Hindlimb muscle (tissue), 1 donor: Measurements from ENCODE around the gene PAQR5. TPM values are rescaled to one million over a fixed set of nuclear protein-coding genes. Genes with fewer than 3 reads are reported as not detected.
"Not testable (repeated sequence)": the region's sequence is repeated elsewhere in the genome, so short reads cannot be mapped to it uniquely, and the experiment has no call there.

ENCODE experiments used
- DNase-seq: peaks from one replicate; pipeline ENCODE4 v3.0.0-alpha.2; 2013
- polyA plus RNA-seq: library from polyadenylated mRNA; unstranded; fragments of 120-200 nt; gene quantifications from one replicate; pipeline ENCODE4 v1.2.1, GENCODE V29; 2013; ENCODE audit not compliant: insufficient read length

Gene PAQR5
- polyA plus RNA-seq, 1 donor, result 0.72 TPM

DNA sequence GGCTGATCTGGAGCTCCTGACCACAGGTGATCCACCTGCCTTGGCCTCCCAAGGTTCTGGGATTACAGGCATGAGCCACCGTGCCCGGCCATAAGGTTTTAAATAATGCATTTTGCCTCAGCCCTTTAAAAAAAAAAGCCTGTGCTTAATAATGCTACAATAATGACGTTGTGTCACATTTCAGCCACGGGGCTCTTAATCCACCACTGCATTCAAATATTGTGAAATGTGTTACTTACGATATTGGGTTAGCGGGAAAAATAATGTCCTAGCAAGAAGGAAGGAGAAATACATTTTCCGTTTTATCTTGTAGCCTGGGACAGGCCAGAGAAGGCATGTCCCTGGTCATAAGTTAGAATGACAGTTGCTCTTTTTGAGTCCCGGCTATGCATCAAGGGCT is 17.6 kb downstream of the PAQR5 start:
- DNase-seq, result no peak

DNA sequence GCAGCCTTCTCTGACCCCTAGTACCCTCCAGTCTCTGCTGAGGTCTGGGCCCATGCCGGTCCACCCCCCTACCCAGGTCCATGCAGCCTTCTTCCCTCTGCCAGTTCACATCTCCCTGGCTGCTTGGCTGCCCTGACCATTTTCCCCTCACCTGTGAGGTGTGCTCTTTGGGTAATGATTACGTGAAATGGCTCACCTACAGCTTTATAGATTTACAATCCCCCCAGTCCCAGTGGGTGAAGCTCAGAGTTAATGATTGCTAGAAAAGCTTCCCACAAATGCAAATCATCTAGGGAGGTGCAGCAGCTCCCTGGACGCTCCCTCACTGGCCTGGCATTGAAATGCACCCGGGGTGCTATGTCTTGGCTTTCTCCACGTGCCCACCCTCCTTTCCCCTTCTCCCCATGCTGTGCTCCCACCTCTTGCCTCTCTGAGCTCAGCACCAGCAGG is 18.7 kb downstream of the PAQR5 start:
- DNase-seq, result no peak

DNA sequence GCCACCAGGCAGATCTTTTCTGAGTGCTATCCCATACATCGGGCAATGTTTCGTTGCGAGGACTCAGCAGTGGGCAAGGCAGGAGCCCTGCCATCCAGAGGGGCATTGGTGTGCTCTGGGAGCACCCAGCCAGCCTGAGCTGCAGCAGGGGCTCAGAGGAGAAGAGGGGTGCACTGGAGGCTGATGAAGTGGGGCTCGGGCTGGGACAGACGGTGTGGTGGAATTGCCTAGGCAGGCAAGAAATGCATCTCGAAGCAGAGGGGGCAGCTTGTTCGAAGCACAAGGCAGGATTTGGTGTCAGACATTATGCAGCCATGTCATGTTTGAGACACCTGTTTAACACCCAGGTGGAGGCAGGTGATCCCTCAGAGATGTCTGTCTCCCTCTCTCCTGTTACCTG is 19.3 kb downstream of the PAQR5 start:
- no peak for DNase-seq

DNA sequence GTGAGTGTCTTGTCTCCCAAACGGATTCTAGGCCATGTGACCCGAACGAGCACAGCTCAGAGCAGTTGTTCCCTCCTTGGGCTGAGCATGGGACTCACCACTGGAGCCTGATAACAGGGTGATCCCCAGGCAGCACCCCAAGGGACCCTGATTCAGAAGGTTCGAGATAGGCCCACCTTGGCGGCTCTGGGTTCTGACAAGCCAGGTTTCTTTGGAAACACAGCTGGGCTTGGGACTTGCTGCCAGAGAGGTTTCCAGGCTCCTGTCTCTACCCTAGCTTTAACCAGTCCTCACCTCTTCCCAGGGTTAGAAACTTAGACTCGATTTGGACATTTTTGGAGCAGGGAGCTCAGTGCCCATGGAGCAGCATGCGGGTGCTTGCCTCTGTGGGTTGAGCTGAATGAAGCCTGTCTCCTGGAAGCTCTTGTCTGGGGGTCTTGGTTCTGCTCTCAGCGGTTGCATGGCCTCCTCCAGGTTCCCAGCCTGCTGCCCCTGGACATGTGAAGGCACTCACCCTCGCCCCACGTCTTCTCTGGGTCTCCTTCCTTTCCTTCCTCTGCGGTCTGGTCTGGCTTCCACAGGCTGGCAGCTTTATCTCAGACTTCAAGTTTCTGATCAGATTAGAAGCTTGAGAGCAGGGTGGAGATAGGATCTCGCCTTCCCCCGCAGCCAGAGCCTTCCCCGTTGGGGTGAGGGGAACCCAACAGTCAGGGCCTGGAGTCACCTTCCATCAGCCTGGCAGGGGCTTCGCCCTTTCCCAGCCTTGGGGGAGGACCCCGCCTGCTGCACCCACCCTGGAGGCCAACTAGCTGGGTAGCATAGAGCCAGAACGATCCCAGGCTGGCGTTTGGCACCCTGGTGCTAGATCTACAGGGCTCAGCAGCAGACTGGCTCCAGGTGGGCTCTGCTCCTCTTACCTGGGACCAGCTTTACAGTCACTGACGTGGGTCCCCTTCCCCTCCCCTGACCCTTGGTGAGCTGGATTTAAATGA is 21.0 kb downstream of the PAQR5 start:
- no peak for DNase-seq

DNA sequence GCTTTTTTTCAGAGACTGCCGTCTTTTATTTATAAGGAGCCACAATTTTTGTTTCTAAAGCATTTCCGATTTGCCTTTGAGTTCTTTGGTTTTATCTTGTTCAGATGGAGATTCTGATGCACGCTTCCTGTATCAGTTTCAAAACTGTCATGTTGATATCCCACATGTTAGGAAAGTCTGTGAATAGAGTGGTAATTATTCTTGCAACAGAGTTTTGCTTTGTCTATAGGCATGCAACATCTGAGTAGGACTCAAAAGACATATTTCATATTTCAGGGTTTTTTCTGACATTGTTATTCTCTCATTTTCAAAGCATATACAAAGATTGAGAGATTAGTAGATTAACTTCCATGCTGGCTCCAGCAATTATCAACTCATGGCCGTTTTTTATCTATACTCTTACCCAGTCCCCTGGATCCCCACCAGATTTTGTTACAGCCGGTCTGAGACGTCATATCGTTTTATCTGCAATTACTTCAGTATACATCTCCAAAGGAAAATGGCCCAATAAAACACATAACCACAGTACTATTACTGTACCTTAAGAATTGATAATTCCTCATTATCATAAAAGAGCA is 22.4 kb downstream of the PAQR5 start:
- no peak for DNase-seq

DNA sequence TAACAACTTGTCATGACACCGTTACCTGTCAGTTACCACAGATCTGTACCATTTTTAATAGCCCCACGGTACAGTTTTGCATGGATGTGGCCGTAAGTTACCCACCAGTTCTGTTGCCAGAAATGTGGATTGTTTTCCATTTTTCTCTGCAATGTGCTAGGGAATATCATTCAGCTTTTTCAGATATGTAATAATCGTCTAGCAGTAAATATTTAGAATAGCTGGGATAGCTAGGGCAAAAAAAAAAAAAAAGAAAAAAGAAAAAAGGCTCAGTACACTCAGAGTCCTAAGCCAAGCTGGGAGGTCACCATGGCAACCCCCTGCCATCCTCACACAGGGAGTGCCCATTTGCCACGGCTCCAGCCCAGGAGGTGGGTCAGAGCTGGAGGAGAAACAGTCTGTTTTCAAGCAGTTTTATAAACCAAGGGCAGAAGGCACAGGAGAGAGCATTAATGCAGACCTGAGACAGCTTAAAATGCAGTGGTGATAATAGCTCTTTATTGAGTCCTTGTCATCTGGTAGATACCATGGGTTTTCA is 25.2 kb downstream of the PAQR5 start:
- no peak for DNase-seq

DNA sequence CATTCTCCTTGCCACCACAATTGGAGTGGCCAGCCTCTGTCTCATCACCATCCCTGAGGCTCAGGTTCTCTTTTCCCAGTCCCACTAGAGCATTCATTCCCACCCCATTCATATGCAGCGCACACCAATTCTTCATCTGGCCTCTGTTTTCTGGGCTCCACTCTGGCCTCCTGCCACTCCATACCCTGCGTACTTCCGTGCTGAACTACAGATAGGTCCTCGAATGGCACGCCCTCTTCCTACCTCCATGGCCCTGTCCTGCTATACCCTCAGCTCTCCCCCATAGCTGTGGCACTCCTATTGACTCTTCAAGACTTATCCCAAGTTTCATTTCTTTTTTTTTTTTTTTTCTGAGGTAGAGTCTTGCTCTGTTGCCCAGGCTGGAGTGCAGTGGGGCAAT is 25.9 kb downstream of the PAQR5 start:
- no peak for DNase-seq

DNA sequence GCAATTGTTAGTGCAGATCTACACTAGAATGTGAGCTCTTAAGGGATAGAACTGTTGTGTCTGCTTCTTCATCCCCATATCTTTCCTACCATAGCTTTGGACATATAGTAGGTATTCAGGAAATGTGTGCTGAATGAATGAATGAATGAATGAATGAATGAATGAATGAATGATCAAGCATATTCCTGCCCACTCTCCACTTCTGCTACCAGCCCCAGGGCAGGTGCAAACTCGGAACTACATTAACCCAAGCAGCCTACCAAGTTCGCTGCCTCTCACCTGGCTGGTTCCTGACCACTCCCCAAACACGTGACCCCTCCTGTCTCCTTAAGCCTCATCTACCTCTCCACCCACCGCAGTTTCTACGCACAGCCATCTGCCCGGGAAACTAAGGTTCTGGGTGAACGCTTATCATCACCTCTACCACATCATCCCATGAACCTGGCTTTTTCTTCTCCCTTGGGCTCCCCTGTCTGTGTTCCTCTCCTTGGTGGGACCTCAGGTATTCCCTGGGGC is 26.8 kb downstream of the PAQR5 start:
- DNase-seq, result no peak

DNA sequence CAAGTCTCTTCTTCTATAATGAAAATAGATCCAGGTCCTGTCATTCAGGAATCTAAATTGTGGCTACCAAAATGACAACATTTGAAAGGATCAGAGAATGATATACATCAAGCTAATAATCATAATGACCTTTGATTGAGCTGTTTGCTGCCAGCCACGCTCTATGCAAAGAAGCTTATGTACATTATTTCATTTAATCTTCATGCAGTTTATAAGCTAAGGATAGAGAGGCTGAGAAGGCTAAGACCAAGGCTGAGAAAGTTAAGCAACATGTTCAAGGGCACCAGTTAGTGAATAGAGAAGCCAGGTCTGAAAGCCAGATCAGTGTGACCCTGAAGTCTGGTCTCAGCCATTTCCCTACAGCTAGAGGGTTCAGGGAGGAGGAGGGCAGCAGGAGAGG is 29.4 kb downstream of the PAQR5 start:
- no peak for DNase-seq

DNA sequence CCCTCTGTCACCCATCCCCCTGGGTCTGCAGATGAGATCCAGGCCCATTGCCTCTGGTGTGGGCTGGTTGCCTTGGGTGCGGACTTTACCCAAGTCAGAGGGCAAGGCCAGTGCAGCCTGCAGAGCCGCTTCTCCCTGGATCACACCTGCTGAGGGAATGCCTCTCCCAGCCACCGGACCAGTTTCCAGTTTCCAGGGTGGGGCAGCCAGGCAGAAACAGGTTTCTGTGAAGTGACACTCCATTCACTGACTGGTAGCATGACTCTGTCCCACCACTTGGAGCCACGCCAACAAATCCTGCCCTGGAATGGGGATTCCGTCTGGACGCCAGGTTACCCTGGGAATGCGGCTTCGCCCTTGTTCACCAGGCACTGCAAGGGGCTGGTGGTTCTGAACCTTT is 30.0 kb downstream of the PAQR5 start:
- no peak for DNase-seq

DNA sequence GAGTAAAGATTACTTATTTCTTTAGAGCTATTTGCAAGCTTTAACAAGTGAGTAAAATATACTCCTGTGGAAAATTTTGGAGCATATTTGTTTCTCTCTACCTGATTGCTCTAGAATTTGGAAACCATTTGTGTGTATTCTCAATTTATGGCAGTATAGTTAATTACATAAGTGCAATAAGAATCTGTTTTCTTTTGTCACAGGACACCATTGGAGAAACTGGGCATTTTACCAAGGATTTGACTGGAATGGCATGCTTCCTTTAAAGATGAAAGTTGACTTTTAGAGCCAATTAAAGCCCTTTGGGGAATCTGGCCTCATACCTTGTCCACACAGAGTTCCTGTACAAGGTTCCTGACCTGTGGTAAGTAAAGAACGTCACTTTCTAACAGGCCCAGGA is 38.4 kb downstream of the PAQR5 start:
- DNase-seq, result no peak

DNA sequence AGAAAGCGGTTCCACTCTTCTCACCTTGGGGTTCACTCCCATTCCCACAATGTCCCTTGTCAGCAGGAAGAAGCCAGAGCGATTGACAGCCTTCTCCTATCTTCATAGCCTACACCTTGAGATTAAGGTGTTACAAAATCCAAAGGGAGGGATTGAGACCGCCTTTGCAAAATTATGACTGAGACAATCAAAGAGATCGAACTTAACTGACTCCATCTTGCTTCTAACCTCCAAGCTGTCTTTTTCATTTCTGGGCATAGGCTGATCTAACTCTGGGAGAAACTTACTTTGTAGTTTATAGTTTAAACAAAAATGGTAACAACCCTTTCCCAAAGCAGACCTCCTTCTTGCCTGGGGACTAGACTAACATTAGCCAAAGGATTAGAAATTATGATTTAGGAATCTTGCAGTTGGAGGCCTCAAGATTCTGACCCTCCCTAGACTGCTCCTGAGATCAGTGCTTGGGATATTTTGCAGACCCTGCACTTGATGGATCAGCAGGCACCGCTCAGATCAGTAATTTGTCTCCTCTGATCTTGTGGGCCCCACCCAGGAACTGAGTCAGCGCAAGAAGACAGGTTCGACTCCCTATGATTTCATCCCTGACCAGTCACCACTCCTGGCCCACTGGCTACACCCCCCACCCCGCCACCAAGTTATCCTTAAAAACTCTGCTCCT is 40.0 kb downstream of the PAQR5 start:
- no peak for DNase-seq

DNA sequence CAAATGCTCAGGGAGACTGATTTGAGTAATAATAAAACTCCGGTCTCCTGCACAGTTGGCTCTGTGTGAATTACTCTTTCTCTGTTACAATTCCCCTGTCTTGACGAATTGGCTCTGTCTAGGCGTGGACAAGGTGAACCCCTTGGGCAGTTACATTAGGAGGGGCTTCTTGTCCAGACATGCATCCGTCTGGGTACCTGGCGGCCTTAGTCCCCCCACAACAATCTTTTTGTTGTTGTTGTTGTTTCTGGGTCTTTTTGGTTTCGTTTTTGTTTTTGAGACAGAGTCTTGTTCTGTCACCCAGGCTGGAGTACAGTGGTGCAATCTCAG is 40.5 kb downstream of the PAQR5 start:
- DNase-seq, result not testable (repeated sequence)

DNA sequence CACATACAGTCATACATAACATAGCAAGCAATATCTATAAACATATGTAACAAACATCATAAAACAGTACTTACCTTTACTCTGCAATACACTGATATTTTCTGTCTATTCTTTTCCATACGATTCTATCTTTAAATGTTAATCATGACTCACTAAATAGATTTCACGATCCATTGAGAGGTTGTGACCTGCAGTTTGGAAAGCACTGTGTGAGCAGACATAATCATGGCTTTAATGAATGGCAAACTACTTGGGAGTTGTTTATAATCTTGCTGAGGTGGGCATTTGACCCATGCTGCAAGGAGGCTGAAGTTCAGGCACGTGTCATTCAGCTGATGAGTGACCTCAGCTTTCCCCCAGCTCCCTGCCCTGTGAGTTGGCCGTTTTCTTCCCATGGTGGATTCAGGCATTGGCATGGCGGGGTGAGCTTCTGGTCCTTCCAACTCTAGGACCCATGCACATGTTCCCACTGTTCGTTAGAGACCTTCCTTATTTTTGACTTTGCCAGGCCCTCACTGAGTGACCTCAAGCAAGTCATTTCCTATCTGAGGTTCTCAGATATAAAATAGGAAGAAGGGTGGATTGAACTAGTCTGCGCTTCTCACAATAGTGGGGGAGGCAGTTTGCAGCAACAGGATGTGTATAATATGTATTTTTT is 41.7 kb downstream of the PAQR5 start:
- no peak for DNase-seq

DNA sequence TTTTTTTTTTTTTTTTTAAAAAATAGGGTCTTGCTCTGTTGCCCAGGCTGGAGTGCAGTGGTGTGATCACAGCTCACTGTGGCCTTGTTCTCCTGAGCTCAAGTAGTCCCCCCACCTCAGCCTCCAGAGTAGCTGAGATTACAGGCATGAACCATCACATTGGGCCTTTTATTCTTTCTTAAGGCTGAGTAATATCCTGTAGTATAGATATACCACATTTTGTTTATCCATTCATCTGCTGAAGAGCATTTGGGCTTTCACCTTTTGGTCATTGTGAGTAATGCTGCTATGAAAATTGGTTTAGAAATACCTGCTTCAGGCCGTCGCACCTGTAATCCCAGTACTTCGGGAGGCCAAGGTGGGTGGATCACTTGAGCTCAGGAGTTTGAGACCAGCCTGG is 42.6 kb downstream of the PAQR5 start:
- no peak for DNase-seq

DNA sequence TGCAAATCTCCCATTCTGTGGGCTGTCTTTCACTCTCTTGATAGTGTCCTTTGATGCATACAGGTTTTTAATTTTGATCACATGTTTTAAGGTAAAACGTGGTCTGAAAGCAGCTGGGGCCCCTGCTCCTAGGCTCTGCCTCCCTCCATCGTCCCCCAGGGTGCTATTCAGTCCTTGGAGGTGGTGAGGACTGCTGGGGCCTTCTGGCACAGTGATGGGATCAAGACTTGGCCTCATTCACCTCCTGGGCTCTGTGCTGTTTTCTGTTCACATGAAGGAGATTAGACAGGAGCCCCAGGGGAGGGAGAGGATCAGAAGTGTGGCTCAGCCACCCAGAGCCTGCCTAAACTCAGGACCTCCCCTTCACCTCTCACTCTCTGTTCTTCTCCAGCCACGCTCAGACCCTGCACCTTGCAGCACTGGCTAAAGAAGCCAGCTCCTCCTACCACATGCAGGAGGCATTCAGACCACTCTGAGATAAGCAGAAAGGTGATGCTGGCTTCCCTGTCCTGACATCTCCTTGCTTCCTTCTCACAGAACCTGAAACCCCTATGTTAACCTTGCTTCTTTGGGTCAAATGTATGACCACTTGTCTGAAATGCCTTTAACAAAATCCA is 43.9 kb downstream of the PAQR5 start:
- DNase-seq, result no peak

DNA sequence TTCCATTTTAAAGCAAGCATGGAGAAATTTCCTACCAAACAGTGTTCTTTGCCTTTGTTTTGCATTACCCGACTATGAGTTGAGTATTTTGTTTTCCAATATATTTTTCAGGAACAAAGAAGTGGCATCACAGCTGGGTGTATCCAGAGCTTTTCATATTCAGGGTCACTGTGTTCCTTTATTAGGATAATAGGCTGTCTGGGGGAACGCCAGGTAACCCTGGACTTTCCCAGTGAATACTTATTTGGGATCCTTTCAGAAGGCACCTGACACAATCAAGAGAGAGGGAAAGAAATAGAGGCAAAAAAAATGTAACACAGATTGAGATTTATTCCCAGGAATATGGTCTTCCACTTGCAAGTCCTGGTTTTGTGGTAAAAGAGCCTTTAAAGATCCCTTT is 44.4 kb downstream of the PAQR5 start:
- no peak for DNase-seq

DNA sequence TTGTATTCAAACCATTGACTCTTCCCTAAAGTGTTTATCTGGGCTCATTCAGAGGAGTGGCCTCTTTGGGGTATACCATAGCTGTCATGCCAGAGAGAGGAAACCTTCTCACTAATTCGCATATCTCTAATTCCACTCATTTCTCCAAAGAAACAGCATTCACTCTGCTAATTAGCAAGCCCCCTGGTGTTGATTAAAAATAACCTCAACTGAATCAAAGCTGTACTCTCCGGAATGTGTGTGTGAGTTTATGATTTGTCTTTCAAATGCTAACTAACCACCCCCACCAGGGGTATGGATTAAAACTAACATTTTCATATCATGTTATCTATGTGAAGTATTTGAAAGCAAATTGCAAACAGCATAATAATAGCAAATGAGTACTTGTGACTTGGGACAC is 45.5 kb downstream of the PAQR5 start:
- no peak for DNase-seq

DNA sequence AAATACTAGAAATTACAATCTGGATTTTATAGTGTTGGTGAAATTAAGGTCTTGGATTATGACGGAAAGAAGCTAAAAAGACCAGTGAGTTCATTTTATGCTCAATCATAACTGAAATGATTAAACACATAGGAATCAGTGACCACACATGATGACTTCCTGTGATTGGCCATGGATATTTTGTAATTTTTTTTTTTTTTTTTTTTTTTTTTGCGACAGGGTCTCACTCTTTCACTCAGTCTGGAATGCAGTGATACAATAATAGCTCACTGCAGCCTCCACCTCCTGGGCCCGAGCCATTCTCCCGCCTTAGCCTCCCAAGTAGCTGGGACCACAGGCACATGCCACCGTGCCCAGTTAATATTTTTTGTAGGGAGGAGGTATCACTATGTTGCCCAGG is 47.4 kb downstream of the PAQR5 start:
- DNase-seq, result no peak

DNA sequence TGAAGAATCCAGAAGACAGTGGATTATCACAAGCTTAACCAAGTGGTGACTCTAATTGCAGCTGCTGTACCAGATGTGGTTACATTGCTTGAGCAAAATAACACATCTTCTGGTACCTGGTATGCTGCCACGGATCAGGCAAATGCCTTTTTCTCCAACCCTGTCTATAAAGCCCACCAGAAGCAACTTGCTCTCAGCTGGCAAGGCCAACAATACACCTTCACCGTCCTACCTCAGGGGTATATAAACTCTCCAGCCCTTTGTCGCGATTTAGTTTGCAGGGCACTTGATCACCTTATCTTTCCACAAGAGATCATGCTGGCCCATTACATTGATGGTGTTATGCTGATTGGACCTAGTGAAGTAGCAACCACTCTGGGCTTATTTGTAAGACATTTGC is 52.6 kb downstream of the PAQR5 start:
- DNase-seq, result no peak

DNA sequence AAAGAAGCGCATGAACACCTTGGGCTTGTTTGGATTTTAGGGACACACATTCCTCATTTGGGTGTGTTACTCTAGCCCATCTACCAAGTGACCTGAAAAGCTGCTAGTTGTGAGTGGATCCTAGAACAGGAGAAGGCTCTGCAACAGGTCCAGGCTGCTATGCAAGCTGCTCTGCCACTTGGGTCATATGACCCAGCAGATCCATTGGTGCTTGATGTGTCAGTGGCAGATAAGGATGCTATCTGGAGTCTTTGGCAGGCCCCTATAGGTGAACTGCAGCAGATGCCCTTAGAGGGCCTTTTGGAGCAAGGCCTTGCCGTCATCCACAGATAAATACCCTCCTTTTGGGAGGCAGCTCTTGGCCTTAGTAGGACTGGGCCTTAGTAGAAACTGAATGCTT is 53.2 kb downstream of the PAQR5 start:
- DNase-seq, result no peak
